ENCODE measurements around the gene KRTAP5-2.
"Not testable (repeated sequence)": the region's sequence is repeated elsewhere in the genome, so short reads cannot be mapped to it uniquely, and the experiment has no call there.

The KRTAP5-2 gene

DNA sequence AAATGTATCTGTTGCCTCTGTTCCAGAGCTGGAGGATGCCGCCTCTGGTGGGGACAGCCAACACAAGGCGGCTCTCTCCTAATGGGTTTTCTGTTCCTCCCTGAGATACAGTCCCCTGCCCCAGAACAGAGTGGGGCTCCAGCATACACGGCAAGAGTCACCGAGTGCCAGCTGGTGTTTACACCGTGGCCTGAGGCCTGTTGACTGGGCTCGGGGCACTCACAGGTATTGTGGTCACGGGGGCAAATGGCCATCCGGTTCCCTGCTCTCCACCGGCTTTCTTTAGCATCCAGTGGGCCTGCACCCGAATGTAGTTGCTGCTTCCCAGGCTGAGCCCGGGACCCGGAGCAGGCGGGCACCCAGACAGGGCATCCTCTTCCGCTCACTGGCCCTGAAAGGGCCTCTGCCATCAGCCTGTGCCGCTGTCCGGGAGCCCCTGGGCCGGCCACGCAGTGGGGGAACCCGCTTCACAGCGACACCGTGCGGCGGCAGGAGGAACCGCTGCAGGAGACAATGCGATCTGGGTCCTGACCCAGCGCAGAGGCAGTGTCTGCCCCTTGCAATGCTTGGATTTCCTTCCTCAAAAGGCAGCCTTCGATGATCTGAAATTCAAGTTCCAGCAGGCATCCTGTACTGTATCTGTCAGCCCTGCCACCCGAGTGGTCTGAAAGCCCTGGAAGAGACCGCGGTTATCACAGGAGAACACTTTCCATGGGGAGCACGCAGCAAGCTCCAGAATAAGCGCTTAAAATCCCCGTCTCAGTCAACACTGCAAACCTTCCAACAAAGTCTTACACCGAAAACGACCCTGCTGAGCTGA lies 30.6 kb upstream of the KRTAP5-2 start:
- DNase-seq: peak; percentile 62

DNA sequence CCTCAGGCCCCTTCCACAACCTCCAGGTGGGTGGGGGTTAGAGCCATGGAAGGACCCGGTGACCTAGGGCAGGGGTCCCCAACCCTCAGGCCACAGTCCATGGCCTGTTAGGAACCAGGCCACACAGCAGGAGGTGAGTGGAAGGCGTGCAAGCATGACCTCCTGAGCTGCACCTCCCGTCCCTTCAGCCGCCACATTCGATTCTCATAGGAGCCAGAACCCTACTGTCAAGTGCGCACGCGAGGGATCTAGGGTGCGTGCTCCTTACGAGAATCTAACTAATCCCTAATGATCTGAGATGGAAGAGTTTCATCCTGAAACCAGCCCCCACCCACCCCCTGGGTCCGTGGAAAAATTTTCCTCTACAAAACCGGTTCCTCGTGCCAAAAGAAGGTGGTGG lies 27.4 kb upstream of the KRTAP5-2 start:
- DNase-seq: no peak

DNA sequence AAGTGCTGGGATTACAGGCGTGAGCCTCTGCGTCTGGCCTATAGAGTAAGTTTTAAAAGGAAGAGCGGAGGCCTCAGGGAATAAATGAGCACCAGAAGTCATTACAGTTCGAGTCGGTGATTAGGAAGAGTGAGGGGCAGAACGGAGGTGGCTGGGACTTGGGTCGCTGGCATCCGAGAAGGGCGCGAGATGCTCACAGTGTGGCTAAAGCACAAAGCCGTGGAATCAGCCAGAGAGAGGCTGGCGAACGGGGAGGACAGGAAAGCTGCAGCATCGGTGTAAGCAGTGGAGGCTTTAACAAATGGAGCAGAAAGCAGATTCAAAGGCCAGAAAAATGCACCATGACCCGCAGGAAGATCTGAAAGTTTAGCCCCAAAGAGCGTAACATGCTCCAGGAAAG lies 26.5 kb upstream of the KRTAP5-2 start:
- no peak for DNase-seq

DNA sequence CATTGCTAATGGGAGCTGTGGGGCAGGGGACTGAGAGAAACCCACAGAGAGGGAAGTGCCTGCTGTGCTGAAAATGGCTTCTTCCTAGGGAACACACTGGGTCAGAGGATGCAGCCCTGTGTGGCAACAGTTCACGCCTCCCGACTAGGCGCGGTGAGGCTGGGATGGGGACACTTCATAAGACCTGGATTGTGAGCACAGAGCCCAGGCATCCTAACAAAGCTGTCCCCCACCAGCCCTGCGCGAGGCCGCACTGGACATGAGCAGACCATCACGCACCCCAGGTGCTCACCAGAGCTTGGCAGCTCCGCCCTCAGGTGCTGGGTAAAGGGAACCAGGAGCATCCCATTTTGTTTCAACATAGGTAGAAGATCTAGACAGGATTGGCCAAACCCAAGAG lies 25.6 kb upstream of the KRTAP5-2 start:
- DNase-seq: no peak

- DNase-seq: no peak
These were observed 24.0 kb upstream of the KRTAP5-2 start, which contains the start of gene KRTAP5-4 for GRCh38 chr11:1622086-1622485. TSS of gene KRTAP5-4 (minus strand) at chr11:1622138. CDS start at chr11:1622093, 45 bp downstream.

DNA sequence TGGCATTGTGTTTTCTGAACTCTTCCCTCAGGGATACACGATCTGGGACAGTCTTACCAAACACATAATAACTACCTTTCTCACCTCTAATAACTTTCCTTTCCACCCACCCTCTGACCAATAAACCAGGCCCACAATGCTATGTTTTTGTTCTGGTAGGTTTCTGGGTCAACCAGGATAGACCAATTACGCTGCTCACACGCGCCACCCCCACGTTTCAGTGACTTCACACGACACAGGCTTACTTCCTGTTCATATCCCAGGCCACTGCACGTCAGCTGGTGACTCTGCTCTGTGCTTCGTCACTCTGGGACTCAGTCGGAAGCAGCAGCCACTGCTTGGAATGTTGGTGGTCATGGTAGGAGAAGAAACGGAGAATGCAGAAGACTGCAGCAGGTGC lies 21.4 kb upstream of the KRTAP5-2 start:
- peak; percentile 54 for DNase-seq

GRCh38 chr11:1618231-1618630 lies 20.1 kb upstream of the KRTAP5-2 start:
- no peak for DNase-seq

DNA sequence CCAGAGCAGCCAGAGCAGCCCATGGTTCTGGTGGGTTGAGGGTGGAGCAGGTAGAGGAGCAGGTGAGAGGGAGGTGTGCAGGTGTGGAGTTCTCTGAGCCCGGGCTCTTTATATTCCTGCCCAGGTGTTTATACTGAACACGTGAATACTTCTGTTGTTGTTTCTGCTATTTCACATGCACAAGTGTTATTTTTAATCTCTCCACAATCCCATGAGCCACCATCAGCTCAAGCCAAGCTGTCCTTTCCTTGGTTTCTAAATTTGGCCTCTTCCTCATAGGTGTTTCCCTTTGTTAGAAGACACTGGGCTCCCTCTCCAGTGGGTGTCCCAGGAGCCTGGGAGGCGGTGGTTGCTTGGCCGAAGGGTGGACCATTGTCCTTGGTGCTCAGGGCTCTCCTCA lies 10.3 kb upstream of the KRTAP5-2 start, which contains the start of gene KRTAP5-3:
TSS of gene KRTAP5-3 (minus strand) at position 101 of the 400 bp plus-strand sequence. CDS start at position 23, 78 bp downstream.
- DNase-seq: no peak

DNA sequence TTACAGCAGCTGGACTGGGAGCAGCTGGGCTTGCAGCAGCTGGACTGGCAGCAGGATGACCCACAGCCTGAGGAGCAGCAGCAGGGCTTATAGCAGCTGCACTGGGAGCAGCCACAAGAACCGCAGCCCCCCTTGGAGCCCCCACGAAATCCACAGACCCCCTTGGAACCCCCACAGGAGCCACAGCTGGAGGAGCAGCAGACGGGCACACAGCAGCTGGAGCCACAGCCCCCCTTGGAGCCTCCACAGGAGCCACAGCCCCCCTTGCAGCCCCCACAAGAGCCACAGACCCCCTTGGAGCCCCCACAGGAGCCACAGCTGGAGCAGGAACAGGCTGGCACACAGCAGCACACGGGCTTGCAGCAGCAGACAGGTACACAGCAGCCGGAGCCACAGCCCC lies 9.8 kb upstream of the KRTAP5-2 start:
- DNase-seq: not testable (repeated sequence)

GRCh38 chr11:1607156-1607845 lies 9.2 kb upstream of the KRTAP5-2 start:
- DNase-seq: not testable (repeated sequence)

- peak; percentile 43 for DNase-seq
These were observed 7.8 kb upstream of the KRTAP5-2 start for GRCh38 chr11:1605923-1606322.

DNA sequence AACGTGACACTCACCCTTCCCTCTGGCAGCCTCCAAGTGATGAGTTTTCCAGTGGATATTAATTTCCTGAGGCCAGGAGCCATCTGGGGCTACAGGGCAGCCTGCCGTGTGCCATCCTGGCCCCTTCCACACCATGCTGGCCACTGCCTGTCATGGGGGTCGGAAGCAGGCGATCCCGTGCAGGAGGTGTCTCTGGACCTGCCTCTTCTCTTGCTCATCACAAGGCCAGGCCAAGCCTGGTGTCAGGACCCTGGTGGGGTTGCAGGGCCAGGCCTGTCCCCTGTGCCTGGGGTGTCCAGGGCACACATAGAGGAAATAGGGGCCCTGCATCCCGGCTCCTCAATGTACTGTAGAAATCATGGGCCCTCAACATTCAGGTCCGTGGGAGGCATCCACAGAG lies 6.6 kb upstream of the KRTAP5-2 start:
- DNase-seq: no peak

DNA sequence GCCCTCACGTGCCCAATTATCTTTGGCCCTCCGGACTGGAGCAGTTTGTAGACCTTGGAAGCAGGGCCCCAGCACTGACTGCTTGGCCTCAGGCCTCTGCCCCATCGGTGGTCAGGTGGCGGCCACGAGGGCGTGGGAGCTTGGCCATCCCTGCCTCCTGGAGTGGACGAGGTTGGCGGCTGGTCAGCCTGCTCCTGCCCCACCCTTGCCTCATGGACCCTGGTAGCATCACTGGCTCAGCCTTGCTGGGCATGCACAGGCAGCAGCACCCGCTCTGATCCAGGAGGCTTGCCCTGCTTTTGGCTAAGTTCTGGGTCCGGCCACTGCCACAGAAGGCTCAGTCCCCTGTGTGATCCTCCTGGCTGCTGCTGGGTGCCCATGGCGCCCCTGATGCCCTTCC lies 6.1 kb upstream of the KRTAP5-2 start:
- no peak for DNase-seq

DNA sequence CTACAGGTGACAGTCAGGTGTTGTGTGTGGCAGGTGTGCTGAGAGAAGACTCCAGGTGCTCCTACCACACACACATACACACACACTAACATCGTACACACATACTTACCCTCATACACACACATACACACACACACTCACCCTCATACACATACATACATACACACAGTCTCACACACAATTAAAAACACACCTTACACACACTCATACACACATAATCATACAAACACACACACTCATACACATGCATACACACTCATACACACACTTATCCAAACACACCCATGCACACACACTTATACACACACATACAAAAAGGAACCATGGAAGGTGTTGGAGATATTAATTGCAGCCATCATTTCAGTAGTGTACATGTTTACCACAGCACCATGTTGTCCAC lies 5.5 kb upstream of the KRTAP5-2 start:
- DNase-seq: no peak

DNA sequence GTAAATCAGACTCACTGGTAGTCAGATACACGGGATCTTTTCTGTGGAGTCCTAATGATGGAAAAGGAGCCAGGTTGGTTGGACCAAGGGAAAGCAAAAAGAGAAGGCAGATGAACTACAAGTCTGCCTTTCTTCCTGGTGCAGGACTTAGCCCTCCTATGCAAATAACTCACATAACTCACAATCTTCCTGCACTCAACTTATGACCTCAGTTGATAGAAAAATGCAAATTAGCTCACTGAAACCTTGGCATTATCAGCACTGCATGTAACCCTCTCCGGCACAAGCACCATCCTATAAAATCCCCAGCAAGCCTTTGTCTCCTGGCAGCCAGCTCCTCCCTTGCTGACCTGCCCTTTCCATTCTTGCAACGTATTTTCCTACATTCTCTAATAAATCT lies 3.6 kb upstream of the KRTAP5-2 start:
- not testable (repeated sequence) for DNase-seq

DNA sequence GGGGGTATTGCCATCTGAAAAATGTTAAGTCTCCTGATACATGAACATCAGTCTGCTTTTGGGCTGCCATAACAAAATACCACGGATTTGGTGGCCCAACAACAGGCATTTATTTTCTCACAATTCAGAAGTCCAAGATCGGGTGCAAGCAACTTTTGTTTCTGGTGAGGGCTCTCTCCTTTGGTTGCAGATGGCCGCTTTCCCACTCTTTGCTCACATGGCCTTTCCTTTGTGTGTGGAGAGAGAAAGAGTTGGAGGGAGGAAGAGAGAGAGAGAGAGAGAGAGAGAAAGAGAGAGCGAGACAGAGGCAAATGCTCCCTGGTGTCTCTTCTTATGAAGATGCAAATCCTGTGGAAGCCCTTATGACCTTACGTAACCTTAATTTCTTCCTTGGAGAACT lies 2.5 kb upstream of the KRTAP5-2 start:
- DNase-seq: no peak

DNA sequence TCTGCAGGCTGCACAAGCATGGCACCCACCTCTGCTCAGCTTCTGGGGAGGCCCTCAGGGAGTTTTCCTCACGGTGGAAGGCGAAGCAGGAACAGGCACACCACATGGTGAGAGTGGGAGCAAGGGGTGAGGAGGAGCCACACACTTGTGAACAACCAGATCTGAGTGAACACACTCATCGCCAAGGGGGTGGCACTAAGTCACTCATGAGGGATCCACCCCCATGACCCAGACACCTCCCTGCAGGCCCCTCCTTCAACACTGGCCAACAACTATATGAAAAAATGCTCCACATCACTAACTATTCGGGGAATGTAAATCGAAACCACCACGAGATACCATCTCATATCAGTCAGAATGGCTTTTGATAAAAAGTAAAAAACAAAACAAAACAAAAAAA lies 722 bp upstream of the KRTAP5-2 start:
- peak; percentile 38 for DNase-seq

DNA sequence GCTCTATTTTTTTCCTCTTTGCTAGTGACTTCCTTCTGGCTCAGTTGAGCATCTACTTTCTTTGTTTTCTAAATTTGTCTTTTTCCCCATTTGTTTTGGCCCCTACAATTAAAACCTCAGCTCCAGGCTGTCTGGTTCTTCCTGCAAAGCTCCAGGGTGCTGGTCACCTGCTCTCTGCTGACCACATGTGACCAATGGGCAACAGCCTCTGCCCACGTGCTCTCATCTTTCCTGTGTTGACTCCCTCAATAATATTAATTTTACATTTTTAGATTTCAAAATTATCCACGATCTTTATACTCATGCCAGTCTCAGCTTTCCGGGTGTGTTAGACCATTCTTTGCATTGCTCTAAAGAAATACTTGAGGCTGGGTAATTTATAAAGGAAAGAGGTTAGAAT lies 312 bp upstream of the KRTAP5-2 start:
- not testable (repeated sequence) for DNase-seq

DNA sequence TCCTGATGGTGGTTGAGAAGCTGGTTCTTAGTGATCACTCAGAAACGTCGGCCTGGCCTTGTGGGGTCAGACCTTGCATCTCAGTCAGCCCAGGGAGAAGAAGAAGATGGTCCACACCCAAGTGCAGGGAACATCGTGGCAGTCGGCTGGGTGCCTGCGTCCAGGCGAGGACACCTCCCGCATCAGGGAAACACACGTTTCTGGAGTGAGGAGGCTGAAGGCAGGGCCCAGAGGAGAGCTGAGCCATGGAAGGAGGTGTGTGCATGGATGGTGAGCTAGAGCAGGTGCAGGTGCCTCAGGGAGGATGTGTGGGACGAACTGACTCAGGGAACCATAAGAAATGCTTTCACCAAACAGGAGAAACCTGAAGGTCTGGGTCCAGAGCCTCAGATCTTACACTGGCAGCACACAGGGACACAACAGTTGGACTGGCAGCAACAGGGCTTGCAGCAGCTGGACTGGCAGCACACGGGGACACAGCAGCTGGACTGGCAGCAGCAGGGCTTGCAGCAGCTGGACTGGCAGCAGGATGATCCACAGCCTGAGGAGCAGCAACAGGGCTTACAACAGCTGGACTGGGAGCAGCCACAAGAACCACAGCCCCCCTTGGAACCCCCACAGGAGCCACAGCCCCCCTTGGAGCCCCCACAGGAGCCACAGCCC lies 632 bp downstream of the KRTAP5-2 start:
- no peak for DNase-seq

GRCh38 chr11:1596576-1597121 lies 1.4 kb downstream of the KRTAP5-2 start:
- not testable (repeated sequence) for DNase-seq

- not testable (repeated sequence) for DNase-seq
These were observed 2.0 kb downstream of the KRTAP5-2 start for GRCh38 chr11:1595994-1596575.

DNA sequence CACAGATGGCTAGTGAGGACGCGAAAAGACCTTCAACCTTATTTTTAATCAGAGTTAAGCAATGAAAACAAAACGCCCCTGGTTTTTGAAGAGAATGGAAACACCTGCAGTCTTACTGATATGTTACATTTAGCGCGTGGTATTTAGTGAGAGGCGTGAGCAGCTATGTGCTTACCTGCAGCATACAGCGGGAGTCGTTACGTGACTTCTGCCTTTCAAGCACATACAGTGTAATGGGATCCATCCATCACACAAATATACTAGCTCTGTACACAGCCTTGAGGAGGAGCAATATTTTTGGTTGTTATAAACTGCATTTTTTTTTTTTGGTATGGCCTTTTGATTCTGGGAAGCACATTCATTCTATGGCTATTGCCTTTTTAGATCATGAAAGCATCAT lies 5.5 kb downstream of the KRTAP5-2 start:
- no peak for DNase-seq

GRCh38 chr11:1589996-1590395 lies 8.1 kb downstream of the KRTAP5-2 start:
- DNase-seq: no peak

All from CD4-positive, alpha-beta T cell treated with Interleukin-17A for 1 hour (primary cell).